Skeletal muscle satellite cell (primary cell): ENCODE results near the gene ST3GAL4.
"Not testable (repeated sequence)": the region's sequence is repeated elsewhere in the genome, so short reads cannot be mapped to it uniquely, and the experiment has no call there.

Source experiments
- H3K27me3 ChIP-seq: 2 replicates; pipeline ENCODE4 v1.7.0; 2013; ENCODE audit warnings: low read length; ENCODE audit not compliant: control insufficient read depth, insufficient read depth
- H3K36me3 ChIP-seq: 2 replicates; pipeline ENCODE4 v1.7.0; 2013; ENCODE audit warnings: mild to moderate bottlenecking, control low read depth, low read length; ENCODE audit not compliant: insufficient read depth
- H3K4me1 ChIP-seq: 2 replicates; pipeline ENCODE4 v1.7.0; 2013; ENCODE audit warnings: low read length; ENCODE audit not compliant: control insufficient read depth, insufficient read depth
- H3K4me2 ChIP-seq: 2 replicates; pipeline ENCODE4 v1.7.0; 2013; ENCODE audit warnings: mild to moderate bottlenecking, low read length
- H3K4me3 ChIP-seq: 2 replicates; pipeline ENCODE4 v1.7.0; 2013; ENCODE audit warnings: low read length
- H3K9ac ChIP-seq: 2 replicates; pipeline ENCODE4 v1.7.0; 2013; ENCODE audit warnings: mild to moderate bottlenecking, low read depth, low read length, moderate library complexity
- H3K9me3 ChIP-seq: replicated peaks from 2 replicates; pipeline ENCODE4 v1.7.0; 2013; ENCODE audit warnings: mild to moderate bottlenecking, control low read depth, low read length

The ST3GAL4 gene

DNA sequence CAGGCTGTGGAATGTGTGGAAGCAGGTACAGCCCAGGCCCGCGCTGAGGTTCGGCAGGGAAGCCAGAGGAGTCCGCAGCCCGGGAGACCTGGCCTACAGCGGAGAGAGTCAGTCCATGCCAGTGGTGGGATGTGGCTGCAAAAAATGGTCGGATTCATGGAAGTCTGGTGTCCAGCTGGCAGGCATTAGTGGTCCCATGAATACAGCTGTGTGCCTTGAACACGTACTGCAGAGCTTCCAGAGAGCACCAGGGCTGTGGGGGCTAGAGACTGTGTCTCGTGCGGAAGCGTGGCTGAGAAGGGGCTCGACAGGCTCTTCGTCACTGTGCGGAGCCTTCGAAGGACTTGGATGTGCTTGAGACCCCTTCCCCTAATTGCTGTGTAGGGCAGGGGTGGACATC is 40.8 kb downstream of the ST3GAL4 start:
- not testable (repeated sequence) for H3K36me3 ChIP-seq, H3K27me3 ChIP-seq, H3K4me2 ChIP-seq, H3K4me3 ChIP-seq, H3K9me3 ChIP-seq, H3K9ac ChIP-seq, H3K4me1 ChIP-seq

DNA sequence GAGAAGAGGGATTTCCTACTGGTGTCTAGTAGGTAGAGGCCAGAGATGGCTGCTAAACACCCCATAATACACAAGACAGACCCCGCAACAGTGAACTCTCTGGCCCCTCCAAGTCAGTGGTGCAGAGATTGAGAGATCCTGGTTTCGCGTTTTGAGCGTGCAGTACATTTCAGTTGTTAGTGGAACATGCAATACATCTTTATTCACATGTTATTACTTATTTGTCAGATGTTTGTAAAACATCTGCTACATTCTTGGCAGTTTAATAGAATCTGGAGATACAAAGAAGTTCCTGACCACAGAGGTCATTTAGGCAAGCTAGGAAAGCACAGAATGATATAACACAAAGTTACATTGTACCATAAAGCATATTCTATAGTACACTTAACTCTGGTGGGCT is 41.5 kb downstream of the ST3GAL4 start:
- no peak overlapping the region for H3K4me2 ChIP-seq
- no peaks in the 10 kb centered on the region for H3K27me3 ChIP-seq
- H3K36me3 ChIP-seq: no peaks in the 10 kb centered on the region
- H3K4me3 ChIP-seq: no peak overlapping the region
- H3K4me1 ChIP-seq: peaks cover 7% of the 10 kb centered on the region
- no peak overlapping the region for H3K9ac ChIP-seq
- no peaks in the 10 kb centered on the region for H3K9me3 ChIP-seq

DNA sequence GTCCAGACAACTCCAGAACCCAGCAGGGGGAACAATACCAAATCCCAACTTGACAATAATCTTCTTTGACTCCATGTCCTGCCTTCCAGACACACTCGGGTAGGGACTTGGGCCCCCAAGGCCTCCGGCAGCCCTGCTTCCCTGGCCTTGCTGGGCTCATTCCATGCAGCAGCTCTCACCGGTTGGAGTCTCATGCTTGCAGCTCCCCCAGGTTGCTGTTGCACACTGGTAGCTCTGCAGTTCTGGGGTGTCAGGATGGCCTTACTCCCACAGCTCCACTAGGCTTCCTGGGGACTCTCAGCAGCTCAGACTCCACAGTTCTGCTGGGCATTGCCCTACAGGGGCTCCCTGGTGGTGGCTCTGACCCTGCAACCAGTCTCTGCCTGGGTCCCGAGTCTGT is 42.8 kb downstream of the ST3GAL4 start:
- Histone ChIP-seq H3K27me3 (no peaks in the 10 kb centered on the region), H3K9ac (no peak overlapping the region), H3K4me2 (no peak overlapping the region), H3K36me3 (no peaks in the 10 kb centered on the region), H3K4me1 (peaks cover 7% of the 10 kb centered on the region), H3K4me3 (no peak overlapping the region), H3K9me3 (no peaks in the 10 kb centered on the region)

DNA sequence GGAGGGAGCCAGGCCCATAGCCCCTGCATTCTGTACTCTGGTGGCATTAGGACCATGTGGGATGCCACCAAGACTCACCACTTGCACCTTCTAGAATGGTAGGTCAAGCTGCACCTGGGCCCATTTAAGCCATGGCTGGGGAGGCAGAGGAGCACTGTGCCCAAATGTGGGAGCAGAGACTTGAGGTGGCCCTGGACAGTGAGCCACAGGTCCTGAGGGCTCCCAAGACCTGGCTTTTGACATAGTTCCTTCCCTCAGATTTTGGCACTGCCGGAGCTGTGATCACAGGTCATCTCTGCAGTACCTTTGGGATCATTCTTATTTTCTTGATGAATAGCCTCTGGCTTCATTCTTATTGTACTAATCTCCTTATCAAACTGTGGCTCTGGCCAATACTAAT is 43.2 kb downstream of the ST3GAL4 start:
- H3K27me3 ChIP-seq: no peaks in the 10 kb centered on the region
- no peaks in the 10 kb centered on the region for H3K36me3 ChIP-seq
- no peaks in the 10 kb centered on the region for H3K9me3 ChIP-seq
- no peak overlapping the region for H3K4me2 ChIP-seq
- H3K4me1 ChIP-seq: peaks cover 10% of the 10 kb centered on the region
- no peak overlapping the region for H3K4me3 ChIP-seq
- no peak overlapping the region for H3K9ac ChIP-seq

DNA sequence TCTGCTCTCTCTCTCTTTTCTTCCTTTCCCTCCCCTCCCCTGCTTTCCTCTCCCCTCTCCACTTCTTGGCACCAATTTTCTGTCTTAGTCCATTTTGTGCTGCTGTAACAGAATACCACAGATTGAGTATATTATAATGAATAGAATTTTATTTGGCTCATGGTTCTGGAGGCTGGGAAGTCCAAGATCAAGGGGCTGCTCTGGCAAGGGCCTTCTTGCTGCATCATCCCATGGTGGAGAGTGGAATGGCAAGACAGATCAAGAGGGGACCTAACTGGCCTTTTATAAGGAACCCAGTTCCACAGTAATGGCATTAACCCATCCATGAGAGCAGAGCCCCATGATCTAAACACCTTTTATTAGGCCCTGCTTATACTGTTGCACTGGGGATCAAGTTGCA is 44.5 kb downstream of the ST3GAL4 start:
- Histone ChIP-seq H3K27me3 (no peaks in the 10 kb centered on the region), H3K4me3 (no peak overlapping the region), H3K9ac (no peak overlapping the region), H3K4me1 (peaks cover 14% of the 10 kb centered on the region), H3K4me2 (no peak overlapping the region), H3K36me3 (no peaks in the 10 kb centered on the region), H3K9me3 (no peaks in the 10 kb centered on the region)

DNA sequence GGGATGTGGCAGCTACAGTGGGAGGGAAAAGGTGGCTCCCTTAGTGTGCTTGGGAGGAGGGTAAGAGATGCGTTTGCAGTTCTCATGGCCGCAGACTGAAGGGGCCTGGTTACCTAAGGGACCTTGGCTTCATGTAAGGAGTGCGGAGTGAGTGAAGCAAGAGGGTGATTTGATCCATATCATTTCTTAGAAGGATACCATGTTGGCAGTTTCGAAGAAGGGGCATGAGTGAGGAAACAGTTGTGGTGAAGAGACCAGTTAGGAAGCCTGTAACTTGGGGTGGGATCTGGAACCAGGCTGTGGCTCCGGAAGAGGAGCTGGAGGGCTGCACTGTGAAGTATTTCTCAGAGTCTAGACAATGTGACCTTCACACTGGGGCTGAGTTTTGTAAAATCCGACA is 45.0 kb downstream of the ST3GAL4 start:
- Histone ChIP-seq H3K4me2 (no peak overlapping the region), H3K9ac (no peak overlapping the region), H3K27me3 (no peaks in the 10 kb centered on the region), H3K9me3 (no peaks in the 10 kb centered on the region), H3K36me3 (no peaks in the 10 kb centered on the region), H3K4me1 (peaks cover 14% of the 10 kb centered on the region), H3K4me3 (no peak overlapping the region)

DNA sequence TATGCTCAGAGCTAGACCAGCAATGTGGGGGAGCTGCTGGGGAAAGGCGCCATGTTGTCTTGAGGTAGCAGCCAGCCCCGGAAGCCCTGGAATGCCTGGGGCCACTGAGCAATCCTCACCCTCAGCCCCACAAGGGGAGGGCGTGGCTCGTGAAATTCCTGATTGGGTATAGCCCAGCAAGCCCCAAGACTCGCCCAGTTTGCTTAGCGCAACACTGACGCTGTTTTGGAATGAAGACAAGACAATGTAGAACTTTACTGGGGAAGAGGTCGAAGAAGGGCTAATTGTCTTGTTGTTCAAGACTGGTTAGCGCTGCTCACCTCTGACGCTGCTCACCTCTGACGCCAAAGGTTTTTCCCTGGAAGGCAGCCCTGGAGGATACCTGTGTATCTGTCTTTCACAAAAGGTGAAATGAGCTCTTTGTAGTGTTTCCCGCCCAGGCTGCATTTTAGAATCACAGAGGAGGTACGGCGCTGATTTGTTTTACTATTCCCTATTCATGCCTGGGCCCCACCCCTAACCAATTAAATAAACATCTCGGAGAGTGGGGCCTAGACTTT is 47.6 kb downstream of the ST3GAL4 start:
- H3K4me2 ChIP-seq: no peak overlapping the region
- H3K27me3 ChIP-seq: no peaks in the 10 kb centered on the region
- no peaks in the 10 kb centered on the region for H3K9me3 ChIP-seq
- peaks cover 1% of the 10 kb centered on the region for H3K36me3 ChIP-seq
- H3K4me1 ChIP-seq: peaks cover 14% of the 10 kb centered on the region
- no peak overlapping the region for H3K9ac ChIP-seq
- no peak overlapping the region for H3K4me3 ChIP-seq

DNA sequence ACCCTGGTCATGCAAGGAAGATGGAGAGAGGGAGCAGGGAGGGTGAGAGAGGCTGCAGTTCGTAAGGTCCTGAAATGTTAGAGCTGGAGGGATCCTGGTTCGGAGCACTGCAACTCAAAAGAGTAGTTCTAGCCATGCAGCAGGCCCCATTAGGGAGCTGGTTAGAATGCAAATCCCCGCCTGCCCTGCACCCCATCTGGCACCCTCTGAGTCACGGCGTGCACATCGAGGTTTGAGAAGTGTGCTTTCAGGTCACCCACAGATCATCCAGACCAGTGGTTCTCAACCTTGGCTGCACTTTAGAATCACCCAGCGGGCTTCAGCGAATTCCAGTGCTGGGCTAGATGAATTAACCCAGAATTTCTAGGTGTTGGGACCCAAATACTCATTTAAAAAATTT is 48.2 kb downstream of the ST3GAL4 start:
- Histone ChIP-seq H3K4me2 (no peak overlapping the region), H3K36me3 (peaks cover 6% of the 10 kb centered on the region), H3K4me3 (no peak overlapping the region), H3K4me1 (peaks cover 14% of the 10 kb centered on the region), H3K9me3 (no peaks in the 10 kb centered on the region), H3K9ac (no peak overlapping the region), H3K27me3 (no peaks in the 10 kb centered on the region)

DNA sequence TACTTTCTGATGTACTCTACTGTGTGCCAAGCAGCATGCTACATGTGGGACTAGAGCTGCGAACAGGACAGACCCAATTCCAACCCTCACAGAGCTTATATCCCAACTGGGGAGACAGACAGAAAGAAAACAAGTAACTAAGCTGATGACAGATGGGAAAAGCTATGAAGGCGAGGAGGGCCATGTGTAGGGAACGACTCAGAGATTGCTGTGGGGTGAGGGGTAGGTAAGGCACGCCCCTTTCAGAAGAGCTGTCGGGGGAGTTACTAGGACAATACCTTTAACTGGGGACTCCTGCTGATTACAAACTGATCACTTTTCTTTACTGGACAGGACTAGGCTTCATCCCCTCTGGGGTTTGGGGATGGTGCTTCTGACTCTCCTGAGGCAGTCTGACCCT is 48.9 kb downstream of the ST3GAL4 start:
- H3K36me3 ChIP-seq: peaks cover 11% of the 10 kb centered on the region
- H3K4me1 ChIP-seq: peaks cover 14% of the 10 kb centered on the region
- no peak overlapping the region for H3K4me3 ChIP-seq
- H3K9ac ChIP-seq: no peak overlapping the region
- H3K4me2 ChIP-seq: no peak overlapping the region
- H3K9me3 ChIP-seq: no peaks in the 10 kb centered on the region
- no peaks in the 10 kb centered on the region for H3K27me3 ChIP-seq

DNA sequence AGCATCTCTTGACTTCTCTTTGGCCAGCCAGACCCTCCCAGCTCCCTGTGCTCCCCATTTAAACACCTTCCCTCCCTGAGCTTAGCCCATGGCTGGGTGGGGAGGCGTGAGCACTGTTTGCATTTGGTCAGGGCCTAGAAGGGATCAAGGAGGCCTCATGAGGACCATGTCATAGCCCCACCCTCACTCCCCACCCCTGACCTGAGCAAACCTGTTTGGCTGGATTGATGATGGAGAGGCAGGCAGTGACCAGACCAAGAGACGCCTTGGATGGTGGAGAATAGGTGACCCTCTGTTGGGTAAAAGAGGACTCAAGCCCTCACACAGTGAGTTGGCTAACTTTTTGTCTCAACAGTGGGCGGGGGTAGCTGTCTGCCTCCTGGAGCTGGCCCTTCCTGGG is 49.9 kb downstream of the ST3GAL4 start:
- Histone ChIP-seq H3K4me2 (no peak overlapping the region), H3K4me3 (no peak overlapping the region), H3K27me3 (no peaks in the 10 kb centered on the region), H3K4me1 (peaks cover 14% of the 10 kb centered on the region), H3K9me3 (no peaks in the 10 kb centered on the region), H3K9ac (no peak overlapping the region), H3K36me3 (peaks cover 20% of the 10 kb centered on the region)

DNA sequence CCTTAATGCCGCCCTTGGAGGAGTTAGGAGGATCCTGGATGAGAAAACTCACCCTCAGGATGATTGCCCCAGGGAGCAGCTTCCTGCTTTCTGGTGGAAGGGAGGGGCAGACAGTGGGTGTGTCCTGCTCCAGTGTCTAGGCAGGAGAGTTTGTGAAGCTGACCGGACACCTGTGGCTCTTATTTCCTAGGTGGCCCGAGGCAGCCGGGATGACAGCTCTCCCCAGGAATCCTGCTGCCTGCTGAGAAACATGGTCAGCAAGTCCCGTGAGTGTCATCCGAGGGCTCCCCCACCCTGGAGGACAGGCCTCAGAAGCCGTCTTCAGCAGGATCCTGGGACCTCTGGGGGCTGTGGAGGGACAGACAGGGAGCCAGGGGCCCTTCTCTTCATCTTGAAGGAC is 50.4 kb downstream of the ST3GAL4 start:
- Histone ChIP-seq H3K4me2 (no peak overlapping the region), H3K9me3 (no peaks in the 10 kb centered on the region), H3K27me3 (no peaks in the 10 kb centered on the region), H3K4me1 (peaks cover 14% of the 10 kb centered on the region), H3K4me3 (no peak overlapping the region), H3K36me3 (peaks cover 20% of the 10 kb centered on the region), H3K9ac (no peak overlapping the region)

DNA sequence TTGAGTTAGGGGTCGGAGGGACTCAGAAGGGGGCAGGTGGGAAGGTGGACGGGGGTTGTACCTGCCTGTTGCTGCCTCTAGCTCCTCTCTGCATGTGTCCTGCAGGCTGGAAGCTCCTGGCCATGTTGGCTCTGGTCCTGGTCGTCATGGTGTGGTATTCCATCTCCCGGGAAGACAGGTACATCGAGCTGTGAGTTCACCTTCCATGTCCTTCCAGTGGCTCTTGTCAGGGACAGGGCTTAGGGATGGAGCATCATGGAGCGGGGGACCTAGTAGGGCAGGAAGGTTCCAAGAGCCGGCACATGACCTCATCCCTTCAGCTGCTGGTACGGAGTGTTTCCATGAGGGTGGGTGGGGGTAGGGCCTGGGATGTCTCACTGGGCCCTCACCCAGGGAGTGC is 50.9 kb downstream of the ST3GAL4 start:
- Histone ChIP-seq H3K4me1 (peaks cover 14% of the 10 kb centered on the region), H3K36me3 (peaks cover 20% of the 10 kb centered on the region), H3K27me3 (no peaks in the 10 kb centered on the region), H3K4me2 (no peak overlapping the region), H3K9me3 (no peaks in the 10 kb centered on the region), H3K4me3 (no peak overlapping the region), H3K9ac (no peak overlapping the region)
